ENCODE measurements around the gene ARID1B.

ARID1B gene

DNA sequence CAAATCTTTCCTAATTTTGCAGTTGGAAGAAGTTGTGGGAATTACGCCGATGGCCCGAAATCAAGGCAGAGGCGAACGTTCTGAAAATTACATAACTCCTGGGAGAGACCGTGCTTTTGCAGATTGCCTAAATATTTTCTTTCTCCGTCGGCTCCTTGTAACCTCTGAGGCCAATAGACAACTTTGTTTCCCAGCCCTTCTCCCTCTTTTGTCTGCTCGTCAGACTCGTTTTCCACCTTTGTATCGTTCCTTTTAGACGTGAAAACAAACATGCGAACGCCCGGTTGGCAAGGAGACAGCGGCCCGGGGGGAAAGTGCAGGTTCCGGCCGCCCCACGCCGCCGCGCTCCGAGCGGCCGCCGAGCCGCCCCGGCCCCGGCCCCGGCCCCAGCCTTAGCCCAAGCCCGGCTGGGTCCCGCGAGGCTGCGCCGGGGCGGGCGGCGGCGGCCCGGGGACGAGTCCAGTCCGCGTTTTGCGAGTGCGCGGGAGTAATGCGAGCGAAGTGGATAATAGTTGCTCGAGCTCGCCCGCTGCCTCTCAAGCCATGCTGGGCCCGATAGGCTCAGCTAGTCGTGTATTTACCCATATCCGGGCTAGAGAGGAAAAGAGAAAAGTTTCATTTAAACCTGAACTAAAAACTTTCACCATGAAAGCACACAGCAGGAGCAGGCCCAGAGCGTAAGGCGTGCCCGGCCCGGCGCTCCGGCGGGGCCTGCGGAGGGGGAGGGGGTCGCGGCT lies at the start of gene ARID1B:
Gene ARID1B, plus strand, starts transcription at position 539 of the 737 bp plus-strand sequence. CDS start 303 bp downstream, outside the sequence.
- Histone ChIP-seq H3K4me1 (ENCODE audit: control insufficient read depth in 1 of 2, insufficient read depth in 1 of 2, low read depth in 1 of 2, low read length in 1 of 2) (peaks cover 30% of the 10 kb centered on the region in 2 experiments), H3K36me3 (no peaks in the 10 kb centered on the region), H3K4me3 (ENCODE audit: low read depth in 1 of 2, low read length in 1 of 2) (peak within 1 kb of the TSS; percentile 87 to 88), H3K27me3 (peaks cover 29% of the 10 kb centered on the region), H3K27ac (peak within 1 kb of the TSS; percentile 88), H3K9me3 (no peaks in the 10 kb centered on the region)
- no peak for TF ChIP-seq CTCF (IDR thresholded peaks at IDR 0.05)

DNA sequence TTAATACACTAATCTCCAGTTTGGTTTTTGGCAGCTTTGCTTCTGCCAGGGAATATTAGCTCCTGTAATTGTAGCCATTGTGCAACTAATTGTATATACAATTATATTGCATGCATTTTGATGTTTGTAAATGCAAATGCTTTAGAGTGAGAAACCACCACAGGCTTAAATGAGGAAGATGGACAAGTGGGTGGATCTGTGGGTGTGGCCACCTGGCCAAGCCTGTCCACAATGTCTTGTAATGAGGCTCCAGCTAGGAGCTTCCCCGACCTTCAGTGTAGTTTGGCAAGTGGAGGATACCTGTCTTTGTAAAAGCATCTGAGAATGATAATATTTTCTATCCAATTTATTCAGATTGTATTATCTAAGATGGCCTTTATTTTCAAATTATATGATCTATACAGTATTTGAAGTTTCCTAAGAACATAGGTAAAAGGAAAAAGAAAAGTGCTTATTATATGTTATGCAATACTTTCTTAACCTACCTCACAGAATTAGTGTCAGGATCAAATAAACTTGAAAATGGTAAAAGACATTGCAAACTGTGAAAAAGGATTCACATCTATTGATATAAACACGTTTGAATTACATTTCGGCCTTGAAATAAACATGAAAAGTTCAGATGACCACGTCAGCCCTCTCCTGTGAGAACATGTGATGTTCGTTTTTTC lies 49.3 kb upstream of the ARID1B start:
- no peaks in the 10 kb centered on the region for H3K9me3 ChIP-seq
- no peak overlapping the region for H3K27ac ChIP-seq
- H3K27me3 ChIP-seq, result no peaks in the 10 kb centered on the region
- TF ChIP-seq CTCF (IDR thresholded peaks at IDR 0.05), result no peak
- H3K4me3 ChIP-seq (ENCODE audit: low read depth in 1 of 2, low read length in 1 of 2), result no peak overlapping the region
- no peaks in the 10 kb centered on the region for H3K36me3 ChIP-seq
- H3K4me1 ChIP-seq (ENCODE audit: control insufficient read depth in 1 of 2, insufficient read depth in 1 of 2, low read depth in 1 of 2, low read length in 1 of 2), result no peaks in the 10 kb centered on the region

- no peak overlapping the region for H3K27ac ChIP-seq
- no peak for TF ChIP-seq CTCF (IDR thresholded peaks at IDR 0.05)
- no peaks in the 10 kb centered on the region for H3K4me1 ChIP-seq (ENCODE audit: control insufficient read depth in 1 of 2, insufficient read depth in 1 of 2, low read depth in 1 of 2, low read length in 1 of 2)
- no peaks in the 10 kb centered on the region for H3K27me3 ChIP-seq
- H3K9me3 ChIP-seq, result no peaks in the 10 kb centered on the region
- no peak overlapping the region for H3K4me3 ChIP-seq (ENCODE audit: low read depth in 1 of 2, low read length in 1 of 2)
- no peaks in the 10 kb centered on the region for H3K36me3 ChIP-seq
These were observed 47.9 kb upstream of the ARID1B start for GRCh38 chr6:156729248-156729647.

DNA sequence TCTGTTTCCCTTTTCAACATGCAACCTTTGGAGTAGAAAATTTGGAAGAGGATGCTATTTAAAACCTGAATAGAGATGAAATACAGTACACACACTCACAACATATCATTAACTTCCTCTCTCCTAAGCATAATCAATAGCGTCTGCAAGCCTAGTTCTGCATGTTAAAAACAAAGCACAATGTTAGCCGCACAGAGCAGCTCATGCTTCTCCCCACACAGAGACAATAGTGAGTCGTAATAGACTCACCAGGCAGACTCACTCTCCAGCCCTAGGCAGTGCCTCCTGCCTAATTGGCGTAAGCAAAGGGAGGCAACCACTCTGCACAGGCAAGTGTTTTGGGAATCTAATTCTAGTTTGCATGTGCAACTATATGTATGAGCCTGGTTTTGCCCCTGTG lies 45.8 kb upstream of the ARID1B start:
- Histone ChIP-seq H3K36me3 (no peaks in the 10 kb centered on the region), H3K4me1 (ENCODE audit: control insufficient read depth in 1 of 2, insufficient read depth in 1 of 2, low read depth in 1 of 2, low read length in 1 of 2) (no peaks in the 10 kb centered on the region), H3K27me3 (no peaks in the 10 kb centered on the region)

GRCh38 chr6:156735751-156736150 lies 41.4 kb upstream of the ARID1B start:
- Histone ChIP-seq H3K9me3 (no peaks in the 10 kb centered on the region), H3K4me1 (ENCODE audit: control insufficient read depth in 1 of 2, insufficient read depth in 1 of 2, low read depth in 1 of 2, low read length in 1 of 2) (no peaks in the 10 kb centered on the region), H3K27me3 (no peaks in the 10 kb centered on the region), H3K4me3 (ENCODE audit: low read depth in 1 of 2, low read length in 1 of 2) (no peak overlapping the region), H3K27ac (no peak overlapping the region), H3K36me3 (no peaks in the 10 kb centered on the region)
- TF ChIP-seq CTCF (IDR thresholded peaks at IDR 0.05), result no peak

More for the DNA sequence above, 45.8 kb upstream of the ARID1B start:
- no peak for TF ChIP-seq CTCF (IDR thresholded peaks at IDR 0.05)
- Histone ChIP-seq H3K9me3 (no peaks in the 10 kb centered on the region), H3K4me3 (ENCODE audit: low read depth in 1 of 2, low read length in 1 of 2) (no peak overlapping the region), H3K27ac (no peak overlapping the region)

Data from neutrophil (primary cell).